Activated CD4-positive, alpha-beta T cell treated with anti-CD3 and anti-CD28 coated beads, Interleukin-2, Interleukin-4, amounts not matched to agents 100 ng/mL and 50 ng/mL, durations not matched to agents 16 hours and 8 hours (primary cell): ENCODE results near the gene CELF5.
"Not testable (repeated sequence)": the region's sequence is repeated elsewhere in the genome, so short reads cannot be mapped to it uniquely, and the experiment has no call there.

ENCODE experiments used
- DNase-seq: peaks from one replicate; pipeline ENCODE4 v3.0.0-alpha.2; 2020; ENCODE audit warnings: low spot score

The CELF5 gene

DNA sequence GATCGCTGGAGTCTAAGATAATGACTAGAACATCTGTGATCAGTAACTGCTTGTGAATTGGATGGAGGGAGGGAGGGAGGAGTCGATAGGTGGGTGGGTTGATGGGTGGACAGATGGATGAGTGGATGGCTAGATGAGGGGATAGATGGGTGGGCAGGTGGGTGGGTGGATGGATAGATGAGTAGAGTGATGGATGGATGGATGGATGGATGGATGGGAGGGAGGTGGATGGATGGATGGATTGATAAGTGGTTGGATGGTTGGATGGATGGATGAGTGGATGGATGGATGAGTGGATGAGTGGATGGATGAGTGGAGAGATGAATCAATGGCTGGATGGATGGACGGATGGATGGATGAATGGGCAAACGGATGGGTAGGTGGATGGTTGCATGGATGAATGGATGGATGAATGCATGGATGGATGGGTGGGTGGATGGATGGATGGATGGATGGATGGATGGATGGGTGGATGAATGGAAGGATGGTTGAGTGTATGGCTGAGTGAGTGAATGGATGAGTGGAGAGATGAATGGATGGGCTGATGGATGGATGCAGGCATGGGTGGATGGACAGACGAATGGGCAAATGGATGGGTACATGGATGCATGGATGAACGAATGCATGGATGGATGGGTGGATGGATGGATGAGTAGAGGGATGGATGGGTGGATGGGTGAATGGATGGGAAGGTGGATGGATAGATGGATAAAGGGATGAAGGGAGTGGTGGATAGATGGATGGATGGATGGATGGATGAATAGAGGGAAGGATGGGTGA, 97.9 kb downstream of the CELF5 start:
- DNase-seq, result no peak

- no peak for DNase-seq
Measured at GRCh38 chr19:3323026-3323425, 98.6 kb downstream of the CELF5 start.

GRCh38 chr19:3323658-3324057, 99.2 kb downstream of the CELF5 start:
- no peak for DNase-seq

DNA sequence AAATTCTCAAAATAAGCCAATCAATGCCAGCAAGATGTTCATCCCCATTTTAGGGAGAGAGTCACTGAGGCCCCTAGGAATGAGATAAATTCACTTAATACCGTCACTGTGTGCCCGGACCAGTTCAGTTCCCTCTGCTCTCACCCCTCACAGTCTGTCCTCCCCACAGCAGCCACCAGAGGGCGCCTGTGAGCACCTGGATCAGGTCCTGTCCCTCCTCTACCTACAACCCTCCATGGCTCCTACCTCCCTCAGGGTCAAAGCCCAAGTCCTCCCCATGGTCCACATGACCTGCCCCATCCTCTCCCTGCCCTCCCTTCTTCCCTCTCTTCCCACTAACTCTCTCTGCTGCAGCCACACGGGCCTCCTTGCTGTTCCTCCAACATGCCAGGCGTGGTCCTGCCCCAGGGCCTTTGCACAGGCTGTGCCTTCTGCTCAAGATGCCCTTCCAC, 100.0 kb downstream of the CELF5 start:
- DNase-seq, result peak; percentile 87

DNA sequence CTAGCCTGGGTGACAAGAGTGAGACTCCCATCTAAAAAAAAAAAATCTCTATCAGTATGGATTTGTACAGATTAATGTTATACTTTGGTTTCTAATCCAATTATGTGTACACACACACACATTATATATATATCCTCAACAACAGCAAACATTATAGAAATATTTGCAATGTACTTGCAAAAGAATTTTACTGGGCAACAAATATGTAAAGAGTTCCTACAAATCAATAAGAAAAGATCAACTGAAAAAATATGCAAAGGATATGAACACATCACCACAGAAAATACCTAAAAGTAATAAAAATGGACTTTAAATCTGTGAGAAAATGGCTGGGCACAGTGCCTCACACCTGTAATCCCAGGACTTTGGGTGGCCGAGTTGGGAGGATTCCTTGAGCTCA, 101.0 kb downstream of the CELF5 start:
- DNase-seq, result no peak

- no peak for DNase-seq
Measured at GRCh38 chr19:3328743-3329142, 104.3 kb downstream of the CELF5 start.

GRCh38 chr19:3330047-3330446, 105.6 kb downstream of the CELF5 start:
- DNase-seq, result no peak

- not testable (repeated sequence) for DNase-seq
Measured at GRCh38 chr19:3332232-3332631, 107.8 kb downstream of the CELF5 start.

DNA sequence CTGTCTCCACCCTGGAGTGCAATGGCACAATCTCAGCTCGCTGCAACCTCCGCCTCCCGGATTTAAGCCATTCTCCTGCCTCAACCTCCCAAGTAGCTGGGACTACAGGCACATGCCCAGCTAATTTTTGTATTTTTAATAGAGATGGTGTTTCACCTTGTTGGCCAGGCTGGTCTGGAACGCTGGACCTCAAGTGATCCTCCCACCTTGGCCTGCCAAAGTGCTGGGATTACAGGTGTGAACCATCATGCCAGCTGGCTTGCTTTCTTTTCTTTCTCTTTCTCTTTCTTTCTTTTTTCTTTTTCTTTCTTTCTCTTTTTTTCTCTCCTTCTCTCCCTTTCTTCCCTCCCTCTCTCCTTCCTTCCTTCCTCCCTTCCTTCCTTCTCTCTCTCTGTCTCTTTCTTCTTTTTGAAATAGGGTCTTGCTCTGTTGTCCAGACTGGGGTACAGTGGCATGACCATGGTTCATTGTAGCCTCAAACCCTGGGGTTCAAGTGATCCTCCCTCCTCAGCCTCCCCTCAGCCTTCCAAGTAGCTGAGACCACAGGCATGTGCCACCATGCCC, 108.6 kb downstream of the CELF5 start:
- no peak for DNase-seq

GRCh38 chr19:3333662-3334061, 109.2 kb downstream of the CELF5 start:
- DNase-seq, result no peak

DNA sequence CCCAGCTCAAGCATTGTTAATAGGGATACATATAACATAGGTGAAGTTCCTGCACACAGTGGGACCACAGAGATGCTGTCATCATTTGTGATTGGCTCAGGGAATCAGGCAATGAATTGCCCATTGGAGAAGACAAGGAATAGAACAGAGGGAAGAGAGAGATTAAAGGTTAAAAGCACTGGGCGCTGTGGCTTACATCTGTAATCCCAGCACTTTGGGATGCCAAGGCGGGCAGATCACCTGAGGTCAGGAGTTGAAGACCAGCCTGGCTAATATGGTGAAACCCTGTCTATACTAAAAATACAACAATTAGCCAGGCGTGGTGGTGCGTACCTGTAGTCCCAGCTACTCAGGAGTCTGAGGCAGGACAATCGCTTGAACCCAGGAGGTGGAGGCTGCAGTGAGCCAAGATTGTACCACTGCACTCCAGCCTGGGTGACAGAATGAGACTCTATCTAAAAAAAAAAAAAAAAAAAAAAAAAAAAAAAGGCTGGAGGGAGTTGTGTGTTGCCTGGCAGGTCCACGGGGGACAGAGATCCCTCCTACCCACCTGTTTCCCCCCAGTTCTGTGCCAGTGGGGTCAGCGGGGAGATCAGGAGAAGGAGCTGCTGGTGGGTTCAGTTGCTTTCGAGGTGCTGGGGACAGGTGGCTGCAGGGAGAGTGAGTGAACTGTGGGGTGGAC, 110.4 kb downstream of the CELF5 start:
- DNase-seq, result not testable (repeated sequence)

DNA sequence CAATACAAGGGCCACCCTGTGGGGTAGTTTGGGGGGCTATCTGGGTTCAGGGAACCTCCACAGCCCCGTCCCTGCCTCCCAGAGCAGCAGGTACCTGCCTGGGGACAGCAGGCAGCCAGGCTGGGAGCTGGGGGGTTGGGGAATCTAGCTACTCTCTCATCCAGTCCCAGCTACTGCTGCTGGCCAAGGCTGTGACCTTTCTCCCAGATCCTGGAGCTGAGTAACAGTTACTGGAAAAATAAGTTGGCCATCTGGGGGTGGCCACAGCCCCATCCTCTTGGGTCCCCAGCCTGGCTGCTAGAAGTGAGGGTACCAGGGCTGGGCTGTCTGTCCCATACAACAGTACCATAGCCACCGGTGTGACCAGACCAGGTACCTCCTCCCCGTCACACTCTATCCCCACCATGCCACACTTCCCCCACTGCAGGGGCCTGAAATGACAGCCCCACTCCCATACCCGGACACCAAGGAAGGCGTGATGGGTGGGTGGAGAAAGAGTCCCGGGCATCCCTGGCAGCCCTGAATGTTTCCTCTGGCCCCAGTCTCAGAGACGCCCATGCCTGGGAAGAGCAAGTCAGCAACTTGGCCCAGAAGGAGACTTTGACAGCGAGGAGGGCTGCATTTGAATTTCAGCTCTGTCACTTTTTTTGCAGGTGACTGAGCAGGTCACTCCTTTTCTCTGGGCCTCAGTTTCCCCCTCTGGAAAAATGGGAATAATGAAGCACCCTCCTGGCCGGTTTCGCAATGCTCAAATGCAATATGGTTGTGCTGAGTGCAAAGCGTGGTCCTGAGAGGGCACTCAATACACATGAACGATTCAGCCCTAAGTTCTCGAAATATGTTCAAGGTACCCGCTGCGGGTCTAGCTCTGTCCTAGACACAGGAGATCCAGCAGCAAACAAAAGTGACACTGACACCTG, 111.2 kb downstream of the CELF5 start:
- DNase-seq, result no peak

- no peak for DNase-seq
Measured at GRCh38 chr19:3336351-3336679, 111.9 kb downstream of the CELF5 start.

DNA sequence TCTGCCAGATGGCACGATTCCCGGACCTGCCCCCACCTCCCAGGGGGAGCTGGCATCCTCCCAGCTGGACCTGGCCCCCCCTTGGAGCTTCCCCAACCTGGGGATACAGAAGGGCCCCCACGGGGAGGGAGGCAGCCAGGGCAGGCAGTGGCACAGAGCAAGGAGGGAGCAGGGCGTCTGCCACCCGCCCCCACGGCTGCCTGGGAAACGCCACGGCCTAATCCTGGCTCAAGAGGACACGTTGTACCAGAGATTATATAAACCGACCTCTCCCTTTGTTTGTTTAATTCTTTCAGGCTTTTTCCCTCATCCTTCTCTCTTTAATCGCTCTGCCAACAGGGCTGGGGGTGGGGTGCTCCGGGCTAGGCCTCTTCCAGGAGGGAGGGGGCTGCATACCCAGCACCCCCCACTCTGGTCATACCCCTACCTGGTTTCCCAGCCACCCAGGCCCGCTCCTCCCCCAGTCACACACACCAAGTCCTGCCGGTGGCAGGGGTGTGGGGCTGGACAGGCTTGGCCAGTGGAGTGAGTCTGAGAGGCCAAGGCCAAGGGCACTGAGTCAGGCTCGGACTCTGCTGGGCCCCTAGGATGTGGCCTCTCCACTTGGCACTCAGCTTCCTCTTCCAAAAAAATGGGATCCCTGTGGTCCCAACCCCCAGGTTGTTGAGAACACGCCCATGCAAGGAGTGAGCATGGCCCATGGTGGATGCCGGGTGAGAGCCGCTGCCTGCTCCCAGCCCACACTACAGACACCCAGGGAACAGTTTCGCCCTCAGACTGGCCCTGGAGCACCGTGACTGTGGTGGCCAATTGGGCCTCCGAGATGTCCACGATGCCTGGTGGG, 112.4 kb downstream of the CELF5 start:
- DNase-seq, result no peak

- peak; percentile 39 for DNase-seq
Measured at GRCh38 chr19:3338541-3339181, 114.2 kb downstream of the CELF5 start.

DNA sequence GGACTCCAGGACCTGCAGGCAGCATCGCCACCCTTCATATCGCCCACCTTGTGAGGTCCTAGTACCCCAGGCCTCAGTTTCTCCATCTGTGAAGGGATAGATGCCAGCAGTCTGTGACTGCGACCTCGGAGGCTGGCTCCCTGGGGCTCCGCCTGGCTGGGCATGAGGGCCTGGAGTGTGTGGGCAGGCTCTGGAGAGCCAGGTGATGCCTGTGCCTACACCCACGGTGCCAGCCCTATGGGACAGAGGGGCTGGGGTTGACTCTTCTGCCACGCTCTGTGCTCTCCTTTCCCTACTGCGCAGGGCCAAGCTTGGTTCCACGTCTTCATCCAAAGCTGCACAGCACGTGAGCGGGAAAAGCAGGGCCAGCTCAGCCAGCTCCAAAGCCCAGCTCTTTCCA, 115.9 kb downstream of the CELF5 start:
- no peak for DNase-seq

GRCh38 chr19:3342246-3342645, 117.8 kb downstream of the CELF5 start:
- no peak for DNase-seq

DNA sequence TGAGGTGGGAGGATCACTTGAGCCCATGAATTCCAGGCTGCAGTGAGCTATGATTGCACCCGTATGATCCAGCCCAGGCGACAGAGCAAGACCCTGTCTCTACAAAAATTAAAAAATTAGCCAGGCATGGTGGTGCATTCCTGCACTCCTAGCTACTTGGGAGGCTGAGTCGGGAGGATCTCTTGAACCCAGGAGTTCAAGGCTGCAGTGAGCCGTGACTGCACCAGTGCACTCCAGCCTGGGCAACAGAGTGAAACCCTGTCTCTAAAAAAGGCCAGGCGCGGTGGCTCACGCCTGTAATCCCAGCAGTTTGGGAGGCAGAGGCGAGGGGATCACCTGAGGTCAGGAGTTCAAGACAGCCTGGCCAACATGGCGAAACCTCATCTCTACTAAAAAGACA, 118.5 kb downstream of the CELF5 start:
- DNase-seq, result not testable (repeated sequence)

GRCh38 chr19:3343619-3344502, 119.4 kb downstream of the CELF5 start:
- peak; percentile 45 for DNase-seq
